Chondrocyte (in vitro differentiated cells): ENCODE measurements around the gene HDDC3. TPM values are rescaled to one million over a fixed set of nuclear protein-coding genes. Genes with fewer than 3 reads are reported as not detected.

Experiments
- DNase-seq: peaks from one replicate; pipeline ENCODE4 v3.0.0; 2021; ENCODE audit warnings: mixed read lengths, low spot score
- H3K27ac Mint-ChIP-seq: one replicate; pipeline ENCODE4 v1.8.0; 2021; ENCODE audit warnings: mild to moderate bottlenecking, moderate library complexity, mixed read lengths; ENCODE audit not compliant: unreplicated experiment
- H3K27me3 Mint-ChIP-seq: 2 replicates; pipeline ENCODE4 v1.8.0; 2021; ENCODE audit warnings: low read depth, mixed read lengths
- H3K36me3 Mint-ChIP-seq: 2 replicates; pipeline ENCODE4 v1.8.0; 2021; ENCODE audit warnings: low read depth, mixed read lengths
- H3K4me1 Mint-ChIP-seq: 2 replicates; pipeline ENCODE4 v1.8.0; 2021; ENCODE audit warnings: low read depth, mild to moderate bottlenecking, mixed read lengths
- H3K4me3 Mint-ChIP-seq: one replicate; pipeline ENCODE4 v1.8.0; 2021; ENCODE audit warnings: mild to moderate bottlenecking, moderate library complexity, mixed read lengths; ENCODE audit not compliant: unreplicated experiment
- H3K9me3 Mint-ChIP-seq: 2 replicates; pipeline ENCODE4 v1.8.0; 2021; ENCODE audit warnings: low read depth, mixed read lengths
- long read RNA-seq: library from polyadenylated mRNA; stranded (forward); transcript quantifications from one replicate; pipeline ENCODE4 v2.0.0, GENCODE V29; 2021
- total RNA-seq: library from RNA; stranded (reverse); gene quantifications from 3 replicates; pipeline ENCODE4 v1.2.1, GENCODE V29; 2021
- TF ChIP-seq, protein P1 (sequence below): fragments of 200-600 bp; sonication (generic); IDR thresholded peaks from 2 replicates; pipeline ENCODE4 v1.5.0; 2021; ENCODE audit warnings: antibody characterized with exemption, mild to moderate bottlenecking, moderate library complexity

Gene HDDC3
- total RNA-seq, result 10.5 to 12.2 TPM (median 10.8 TPM) in 3 replicates
- long read RNA-seq, full-length matches to known transcripts, result 11 of 16 reads
- long read RNA-seq, partial matches to known transcripts, result 0 of 16 reads
- long read RNA-seq, other reads (novel, unspliced or antisense), result 5 of 16 reads

DNA sequence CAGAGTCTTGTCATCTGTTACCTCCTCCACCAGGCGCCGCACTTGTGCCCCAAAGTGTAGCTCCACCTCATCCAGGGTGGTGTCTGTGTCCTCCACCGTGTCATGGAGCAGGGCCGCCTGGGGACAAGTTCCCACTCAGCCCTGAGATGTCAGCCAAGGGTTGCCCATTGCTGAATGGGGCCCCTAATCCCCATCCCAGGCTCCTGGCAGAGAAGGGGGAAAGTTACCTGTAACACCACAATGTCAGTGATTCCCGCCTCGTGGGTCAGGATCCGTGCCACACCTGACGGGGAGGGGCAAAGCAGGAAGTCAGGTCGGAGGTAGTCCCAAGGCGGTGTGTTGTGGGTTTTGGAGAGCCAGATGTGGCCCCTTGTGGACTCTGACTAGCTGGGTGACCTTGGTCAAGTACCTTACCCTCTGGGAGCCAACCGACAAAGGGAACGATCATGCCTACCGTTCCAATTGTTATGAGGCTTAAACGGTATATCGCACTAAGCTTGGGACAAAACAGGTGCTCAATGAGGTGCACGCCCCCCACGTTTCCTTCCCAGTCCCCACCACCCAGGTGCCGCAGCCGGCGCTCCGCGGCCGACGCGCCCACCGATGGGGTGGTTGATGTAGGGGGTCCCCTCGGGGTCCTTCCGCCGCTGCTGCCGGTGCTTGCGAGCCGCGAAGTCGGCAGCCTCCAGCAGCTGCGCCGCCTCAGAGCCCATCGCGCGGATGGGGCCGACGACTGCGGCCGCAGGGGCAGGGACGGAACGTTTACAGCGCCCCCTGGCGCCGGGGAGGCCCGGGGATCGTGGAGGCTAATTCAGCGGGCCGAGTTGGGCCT, at the start of gene HDDC3:
Gene HDDC3, minus strand, starts transcription at position 722 of the 832 bp plus-strand sequence. Its CDS starts 9 bp downstream, at position 713.
- H3K4me3 Mint-ChIP-seq, result peak within 1 kb of the TSS; percentile 88
- H3K4me1 Mint-ChIP-seq, result peaks cover 32% of the 10 kb centered on the region
- TF ChIP-seq, protein P1, sequence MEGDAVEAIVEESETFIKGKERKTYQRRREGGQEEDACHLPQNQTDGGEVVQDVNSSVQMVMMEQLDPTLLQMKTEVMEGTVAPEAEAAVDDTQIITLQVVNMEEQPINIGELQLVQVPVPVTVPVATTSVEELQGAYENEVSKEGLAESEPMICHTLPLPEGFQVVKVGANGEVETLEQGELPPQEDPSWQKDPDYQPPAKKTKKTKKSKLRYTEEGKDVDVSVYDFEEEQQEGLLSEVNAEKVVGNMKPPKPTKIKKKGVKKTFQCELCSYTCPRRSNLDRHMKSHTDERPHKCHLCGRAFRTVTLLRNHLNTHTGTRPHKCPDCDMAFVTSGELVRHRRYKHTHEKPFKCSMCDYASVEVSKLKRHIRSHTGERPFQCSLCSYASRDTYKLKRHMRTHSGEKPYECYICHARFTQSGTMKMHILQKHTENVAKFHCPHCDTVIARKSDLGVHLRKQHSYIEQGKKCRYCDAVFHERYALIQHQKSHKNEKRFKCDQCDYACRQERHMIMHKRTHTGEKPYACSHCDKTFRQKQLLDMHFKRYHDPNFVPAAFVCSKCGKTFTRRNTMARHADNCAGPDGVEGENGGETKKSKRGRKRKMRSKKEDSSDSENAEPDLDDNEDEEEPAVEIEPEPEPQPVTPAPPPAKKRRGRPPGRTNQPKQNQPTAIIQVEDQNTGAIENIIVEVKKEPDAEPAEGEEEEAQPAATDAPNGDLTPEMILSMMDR, result peak; percentile 93
- no peaks in the 10 kb centered on the region for H3K9me3 Mint-ChIP-seq
- H3K36me3 Mint-ChIP-seq, result no peaks in the 10 kb centered on the region
- no peak for DNase-seq
- H3K27me3 Mint-ChIP-seq, result no peaks in the 10 kb centered on the region
- H3K27ac Mint-ChIP-seq, result peak within 1 kb of the TSS; percentile 91

DNA sequence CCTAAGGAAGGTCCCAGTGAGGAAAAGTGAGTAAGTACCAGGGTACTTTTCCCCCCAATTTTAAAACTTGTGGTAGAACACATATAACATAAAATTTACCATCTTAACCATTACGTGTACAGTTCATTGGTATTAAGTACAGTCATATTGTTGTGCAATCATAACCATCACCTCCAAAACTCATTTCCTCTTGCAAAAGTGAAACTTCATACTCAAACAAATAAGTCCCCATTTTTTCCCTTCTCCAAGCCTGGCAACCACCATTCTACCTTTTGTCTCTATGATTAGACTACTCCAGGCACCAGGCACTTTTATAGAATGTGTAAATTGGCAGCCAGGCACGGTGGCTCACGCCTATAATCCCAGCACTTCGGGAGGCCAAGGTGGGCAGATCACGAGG, 49.8 kb upstream of the HDDC3 start:
- TF ChIP-seq, protein P1, result no peak
- DNase-seq, result no peak
- Mint-ChIP-seq H3K27ac (no peak overlapping the region), H3K27me3 (no peaks in the 10 kb centered on the region), H3K9me3 (no peaks in the 10 kb centered on the region), H3K36me3 (peaks cover 11% of the 10 kb centered on the region), H3K4me3 (no peak overlapping the region), H3K4me1 (peaks cover 2% of the 10 kb centered on the region)

DNA sequence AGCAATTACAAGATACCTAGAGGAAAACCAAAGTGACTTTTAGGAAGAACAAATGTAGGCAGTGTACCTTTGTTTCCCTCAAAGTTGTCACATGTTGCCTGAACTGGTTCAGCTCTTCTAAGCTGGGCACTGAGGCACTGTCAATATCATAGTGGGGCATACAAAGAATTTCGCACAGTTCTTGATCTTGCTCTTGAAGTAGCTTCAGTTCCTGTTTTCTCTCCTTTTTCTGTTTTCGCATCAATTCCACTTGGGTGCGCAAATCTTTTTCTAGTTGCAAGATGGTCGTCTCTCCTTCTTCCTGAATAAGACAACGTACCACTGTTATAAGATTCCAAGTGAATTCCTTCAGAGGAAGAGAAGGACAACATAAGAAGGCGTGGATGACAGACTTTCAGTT, 49.3 kb upstream of the HDDC3 start:
- H3K36me3 Mint-ChIP-seq, result peaks cover 11% of the 10 kb centered on the region
- no peaks in the 10 kb centered on the region for H3K9me3 Mint-ChIP-seq
- TF ChIP-seq, protein P1, result no peak
- no peak overlapping the region for H3K4me3 Mint-ChIP-seq
- no peak overlapping the region for H3K27ac Mint-ChIP-seq
- DNase-seq, result no peak
- H3K27me3 Mint-ChIP-seq, result no peaks in the 10 kb centered on the region
- no peaks in the 10 kb centered on the region for H3K4me1 Mint-ChIP-seq

DNA sequence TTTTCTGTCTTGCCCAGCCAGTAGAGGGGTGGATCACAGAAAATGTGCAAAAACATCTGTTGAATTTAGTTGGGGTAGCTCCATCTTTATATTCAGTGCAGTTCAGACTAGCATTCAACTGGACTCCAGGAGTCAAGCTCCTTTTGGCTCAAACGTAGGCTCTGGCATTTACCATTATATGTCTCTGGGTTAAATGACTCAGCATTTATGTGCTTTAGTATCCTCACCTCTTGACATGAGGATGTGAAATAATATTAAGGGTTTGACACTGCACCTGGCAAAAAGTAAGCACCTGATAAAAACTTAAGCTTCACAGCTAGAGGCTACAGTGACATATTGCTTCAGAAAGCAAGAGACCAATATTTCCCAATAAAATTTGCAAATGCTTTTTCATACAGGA, 47.2 kb upstream of the HDDC3 start:
- Mint-ChIP-seq H3K4me3 (no peak overlapping the region), H3K4me1 (no peaks in the 10 kb centered on the region), H3K36me3 (peaks cover 11% of the 10 kb centered on the region), H3K27ac (no peak overlapping the region), H3K9me3 (no peaks in the 10 kb centered on the region), H3K27me3 (no peaks in the 10 kb centered on the region)
- TF ChIP-seq, protein P1, result no peak
- no peak for DNase-seq

DNA sequence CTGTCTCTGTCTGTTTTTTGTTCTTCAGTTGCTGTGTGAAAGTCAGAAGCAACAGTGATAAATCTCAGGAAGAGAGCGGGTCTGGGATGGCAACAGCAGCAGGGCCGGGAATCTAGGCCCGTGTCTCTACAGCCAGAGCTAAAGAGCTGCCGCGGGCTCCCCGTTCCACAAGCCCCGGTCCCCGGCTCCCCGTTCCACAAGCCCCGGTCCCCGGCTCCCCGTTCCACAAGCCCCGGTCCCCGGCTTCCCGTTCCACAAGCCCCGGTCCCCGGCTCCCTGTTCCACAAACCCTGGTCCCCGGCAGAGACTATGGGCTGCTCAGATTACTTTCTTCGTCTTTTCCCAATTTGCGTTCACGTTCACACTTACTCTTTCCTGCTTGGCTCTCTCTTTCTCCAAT, 41.9 kb upstream of the HDDC3 start:
- H3K27me3 Mint-ChIP-seq, result no peaks in the 10 kb centered on the region
- TF ChIP-seq, protein P1, result no peak
- H3K4me3 Mint-ChIP-seq, result no peak overlapping the region
- no peak overlapping the region for H3K27ac Mint-ChIP-seq
- peaks cover 10% of the 10 kb centered on the region for H3K36me3 Mint-ChIP-seq
- no peaks in the 10 kb centered on the region for H3K4me1 Mint-ChIP-seq
- DNase-seq, result no peak
- no peaks in the 10 kb centered on the region for H3K9me3 Mint-ChIP-seq
